GM12865 (cell line): ENCODE results near the gene AKAP8.
"Not testable (repeated sequence)": the region's sequence is repeated elsewhere in the genome, so short reads cannot be mapped to it uniquely, and the experiment has no call there.

Experiments used
- DNase-seq: peaks from one replicate; pipeline ENCODE4 v3.0.0; 2010; ENCODE audit warnings: low read depth
- H3K4me3 ChIP-seq: 2 replicates; pipeline ENCODE4 v1.5.1; 2011; ENCODE audit warnings: mild to moderate bottlenecking, low read depth, low read length, control low read depth
- TF ChIP-seq, protein P1 (sequence below): IDR thresholded peaks from 2 replicates; pipeline ENCODE4 v1.5.1; 2011; ENCODE audit warnings: low read length, control low read depth, low read depth, inconsistent platforms; ENCODE audit not compliant: insufficient read depth; ENCODE audit errors: missing control alignments

The AKAP8 gene

DNA sequence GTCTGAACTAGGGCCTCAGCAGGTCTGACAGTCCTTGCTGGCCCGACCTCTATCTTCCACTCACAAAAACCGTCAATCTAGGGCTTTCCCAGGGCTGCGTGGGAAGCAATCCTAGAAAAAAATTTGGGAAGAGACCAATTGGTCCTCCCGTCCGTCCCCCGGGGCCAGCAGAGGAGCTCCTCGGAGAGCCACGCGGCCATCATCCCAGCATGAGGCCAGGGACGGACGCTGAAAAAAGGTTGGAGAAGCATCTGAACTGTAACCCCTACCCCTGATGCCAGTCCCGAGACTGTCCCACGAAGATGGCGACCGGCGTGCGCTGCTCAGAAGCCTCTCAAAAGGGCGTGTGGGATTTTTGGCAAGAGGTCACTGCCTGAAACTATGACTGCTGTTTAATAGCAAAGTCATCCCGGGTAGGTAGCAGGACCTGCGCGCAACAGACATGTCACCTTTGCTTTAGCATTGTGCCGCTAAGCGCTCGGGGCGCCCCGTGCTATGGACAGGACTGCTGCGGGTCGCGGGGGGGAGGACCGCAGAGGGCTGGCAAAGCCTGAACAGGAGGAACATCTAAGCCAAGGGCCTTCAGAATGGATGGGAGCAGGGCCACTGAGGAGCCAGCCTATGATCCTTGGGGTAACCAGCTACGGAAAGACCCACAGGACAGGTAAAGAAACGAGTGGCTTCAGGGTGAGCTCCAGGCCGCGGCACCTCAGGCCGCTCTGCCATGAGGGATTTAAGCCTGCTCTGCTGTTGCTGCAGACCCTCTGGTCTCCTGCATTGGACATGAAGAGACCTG is 10.6 kb downstream of the AKAP8 start:
- DNase-seq, result no peak
- TF ChIP-seq, protein P1, sequence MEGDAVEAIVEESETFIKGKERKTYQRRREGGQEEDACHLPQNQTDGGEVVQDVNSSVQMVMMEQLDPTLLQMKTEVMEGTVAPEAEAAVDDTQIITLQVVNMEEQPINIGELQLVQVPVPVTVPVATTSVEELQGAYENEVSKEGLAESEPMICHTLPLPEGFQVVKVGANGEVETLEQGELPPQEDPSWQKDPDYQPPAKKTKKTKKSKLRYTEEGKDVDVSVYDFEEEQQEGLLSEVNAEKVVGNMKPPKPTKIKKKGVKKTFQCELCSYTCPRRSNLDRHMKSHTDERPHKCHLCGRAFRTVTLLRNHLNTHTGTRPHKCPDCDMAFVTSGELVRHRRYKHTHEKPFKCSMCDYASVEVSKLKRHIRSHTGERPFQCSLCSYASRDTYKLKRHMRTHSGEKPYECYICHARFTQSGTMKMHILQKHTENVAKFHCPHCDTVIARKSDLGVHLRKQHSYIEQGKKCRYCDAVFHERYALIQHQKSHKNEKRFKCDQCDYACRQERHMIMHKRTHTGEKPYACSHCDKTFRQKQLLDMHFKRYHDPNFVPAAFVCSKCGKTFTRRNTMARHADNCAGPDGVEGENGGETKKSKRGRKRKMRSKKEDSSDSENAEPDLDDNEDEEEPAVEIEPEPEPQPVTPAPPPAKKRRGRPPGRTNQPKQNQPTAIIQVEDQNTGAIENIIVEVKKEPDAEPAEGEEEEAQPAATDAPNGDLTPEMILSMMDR, result no peak
- H3K4me3 ChIP-seq, result no peak overlapping the region

DNA sequence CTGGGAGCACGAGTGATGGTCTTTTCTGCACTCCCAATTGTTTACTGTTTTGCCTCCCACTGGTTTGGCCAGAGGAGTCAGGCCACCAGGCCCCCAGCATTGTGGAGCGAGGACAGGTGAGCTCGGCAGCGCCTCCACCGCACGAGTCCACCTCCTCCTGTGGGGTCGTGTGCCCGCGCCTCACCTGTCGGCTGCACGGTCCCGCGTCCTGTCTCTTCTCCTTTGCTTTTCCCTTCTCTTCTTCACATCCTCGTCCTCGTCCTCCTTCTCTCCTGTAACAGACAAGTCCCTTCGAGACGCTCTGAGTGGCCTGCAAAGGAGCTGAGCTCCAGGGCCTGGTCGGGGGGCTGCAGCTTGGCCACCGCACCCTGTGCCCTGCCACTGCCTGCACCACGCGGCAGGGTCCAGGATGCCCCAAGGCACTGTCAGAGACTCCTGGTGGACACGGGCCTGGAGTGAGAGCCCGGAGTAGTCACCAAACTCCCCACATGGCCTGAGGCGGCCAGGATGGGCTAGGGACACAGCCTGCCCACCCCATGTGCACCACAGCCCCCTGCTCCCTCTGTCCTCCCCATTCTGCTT is 11.4 kb downstream of the AKAP8 start:
- TF ChIP-seq, protein P1, result no peak
- DNase-seq, result no peak
- no peak overlapping the region for H3K4me3 ChIP-seq

DNA sequence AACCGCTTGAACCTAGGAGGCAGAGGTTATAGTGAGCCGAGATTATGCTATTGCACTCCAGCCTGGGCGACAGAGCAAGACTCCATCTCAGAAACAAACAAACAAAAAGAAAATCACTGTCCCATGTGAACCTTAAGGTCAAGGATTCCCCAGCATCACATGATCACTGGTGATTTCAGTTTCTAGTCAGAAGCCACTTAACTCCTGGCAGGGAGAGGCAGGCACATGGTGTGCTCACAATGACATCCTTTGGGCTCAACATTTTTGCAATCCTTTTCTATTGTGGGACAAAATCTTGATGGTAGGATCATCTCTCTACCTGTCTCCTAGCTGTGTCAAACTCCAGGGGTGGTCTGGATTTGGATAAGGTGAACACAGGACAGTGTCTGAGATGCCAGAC is 12.1 kb downstream of the AKAP8 start:
- TF ChIP-seq, protein P1, result no peak
- no peak overlapping the region for H3K4me3 ChIP-seq
- no peak for DNase-seq

DNA sequence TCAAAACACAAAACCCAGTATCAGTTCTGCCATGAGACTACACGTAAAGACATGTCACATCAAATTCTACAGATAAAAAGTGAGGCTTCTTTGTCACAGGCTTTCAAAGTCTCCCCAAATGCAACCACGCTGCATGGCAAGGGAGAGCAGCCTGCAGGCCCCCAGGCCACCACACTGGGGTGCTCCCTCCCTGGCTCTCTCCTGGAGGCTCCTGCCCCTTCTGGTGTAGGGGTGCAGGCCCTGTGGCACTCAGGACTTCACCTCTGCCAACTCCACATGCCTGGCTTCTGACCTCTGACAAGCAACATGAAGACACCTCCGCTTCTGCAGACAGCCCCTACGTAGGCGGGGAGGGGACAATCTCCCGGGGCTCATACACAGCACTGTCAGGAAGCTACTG is 14.3 kb downstream of the AKAP8 start:
- H3K4me3 ChIP-seq, result no peak overlapping the region
- no peak for DNase-seq
- TF ChIP-seq, protein P1, result no peak

DNA sequence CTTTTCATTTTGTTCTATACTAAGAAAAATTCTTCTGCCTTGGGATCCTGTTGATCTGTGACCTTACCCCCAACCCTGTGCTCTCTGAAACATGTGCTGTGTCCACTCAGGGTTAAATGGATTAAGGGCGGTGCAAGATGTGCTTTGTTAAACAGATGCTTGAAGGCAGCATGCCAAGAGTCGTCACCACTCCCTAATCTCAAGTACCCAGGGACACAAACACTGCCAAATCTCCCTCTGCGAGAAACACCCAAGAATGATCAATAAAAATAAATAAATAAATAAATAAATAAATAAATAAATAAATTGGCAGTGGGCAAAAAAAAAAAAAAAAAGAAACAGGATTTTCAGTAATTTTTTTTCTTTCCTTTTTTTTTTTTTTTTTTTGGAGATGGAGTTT is 15.8 kb downstream of the AKAP8 start:
- DNase-seq, result not testable (repeated sequence)

DNA sequence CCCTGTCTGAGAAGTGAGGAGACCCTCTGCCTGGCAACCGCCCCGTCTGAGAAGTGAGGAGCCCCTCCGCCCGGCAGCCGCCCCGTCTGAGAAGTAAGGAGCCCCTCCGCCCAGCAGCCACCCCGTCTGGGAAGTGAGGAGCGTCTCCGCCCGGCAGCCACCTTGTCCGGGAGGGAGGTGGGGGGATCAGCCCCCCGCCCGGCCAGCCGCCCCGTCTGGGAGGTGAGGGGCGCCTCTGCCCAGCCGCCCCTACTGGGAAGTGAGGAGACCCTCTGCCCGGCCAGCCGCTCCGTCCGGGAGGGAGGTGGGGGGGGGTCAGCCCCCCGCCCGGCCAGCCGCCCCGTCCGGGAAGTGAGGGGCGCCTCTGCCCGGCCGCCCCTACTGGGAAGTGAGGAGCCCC is 16.5 kb downstream of the AKAP8 start:
- not testable (repeated sequence) for DNase-seq, H3K4me3 ChIP-seq

More for the DNA sequence above, 15.8 kb downstream of the AKAP8 start:
- H3K4me3 ChIP-seq, result not testable (repeated sequence)

DNA sequence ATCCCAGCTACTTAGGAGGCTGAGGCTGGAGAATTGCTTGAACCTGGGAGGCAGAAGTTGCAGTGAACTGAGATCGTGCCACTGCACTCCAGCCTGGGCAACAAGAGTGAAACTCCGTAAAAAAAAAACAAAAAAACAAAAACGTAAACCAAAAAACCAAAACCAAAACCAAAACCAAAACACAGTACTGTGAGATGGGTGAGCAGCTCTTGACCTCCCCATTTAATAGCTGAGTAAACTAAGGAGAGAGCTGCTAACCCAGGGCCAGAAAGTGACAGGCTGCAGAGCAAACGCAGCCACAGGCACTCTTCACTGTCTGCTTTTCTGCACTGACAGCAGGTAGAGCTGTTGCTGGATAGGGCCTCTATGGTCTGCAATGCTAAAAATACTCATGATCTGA is 19.6 kb downstream of the AKAP8 start:
- DNase-seq, result peak; percentile 63
- H3K4me3 ChIP-seq, result not testable (repeated sequence)

DNA sequence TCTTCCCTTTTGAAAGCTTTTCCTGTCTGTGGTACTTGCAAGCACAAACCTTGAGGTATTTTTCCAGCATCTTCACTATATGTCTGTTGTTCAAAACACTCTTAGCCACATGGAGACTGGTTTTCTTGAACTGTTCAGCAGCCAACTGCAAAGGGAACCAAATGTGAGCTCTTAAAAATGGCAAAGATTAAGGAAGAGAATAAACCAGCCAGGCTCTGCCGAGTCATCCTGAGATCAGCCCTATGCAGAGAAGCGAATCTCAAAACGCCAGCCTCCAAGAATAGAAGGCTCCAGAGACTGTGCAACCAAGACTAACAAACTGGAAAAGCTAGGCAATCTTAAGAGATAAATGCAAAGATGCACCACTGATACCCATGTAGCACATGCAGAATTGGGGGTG is 20.7 kb downstream of the AKAP8 start:
- DNase-seq, result no peak
- H3K4me3 ChIP-seq, result no peak overlapping the region
- TF ChIP-seq, protein P1, result no peak
